Endodermal cell (in vitro differentiated cells): ENCODE results near the gene LYSMD4. TPM values are rescaled to one million over a fixed set of nuclear protein-coding genes. Genes with fewer than 3 reads are reported as not detected.

Experiments used
- DNase-seq: peaks from one replicate; pipeline ENCODE4 v3.0.0-alpha.2; 2017
- H3K27ac ChIP-seq: 2 replicates; pipeline ENCODE4 v1.5.1; 2013; ENCODE audit warnings: mild to moderate bottlenecking, low read depth, low read length, moderate library complexity
- H3K27me3 ChIP-seq: 2 replicates; pipeline ENCODE4 v1.6.1; 2013; ENCODE audit warnings: mild to moderate bottlenecking, low read length, moderate library complexity; ENCODE audit not compliant: insufficient read depth, control insufficient read depth, poor library complexity, severe bottlenecking
- H3K36me3 ChIP-seq: 2 replicates; pipeline ENCODE4 v1.7.0; 2013; ENCODE audit warnings: mild to moderate bottlenecking, low read length, moderate library complexity; ENCODE audit not compliant: control insufficient read depth, insufficient read depth
- H3K4me1 ChIP-seq: one replicate; pipeline ENCODE4 v1.7.0; 2013; ENCODE audit warnings: low read length; ENCODE audit not compliant: control insufficient read depth, insufficient read depth
- H3K4me3 ChIP-seq: 2 replicates; pipeline ENCODE4 v1.5.1; 2013; ENCODE audit warnings: mild to moderate bottlenecking, low read length, moderate library complexity
- H3K9ac ChIP-seq: 2 replicates; pipeline ENCODE4 v1.6.1; 2013; ENCODE audit warnings: mild to moderate bottlenecking, low read length, moderate library complexity; ENCODE audit not compliant: poor library complexity, severe bottlenecking; ENCODE audit errors: extremely low read depth
- H3K9me3 ChIP-seq: 2 replicates; pipeline ENCODE4 v1.6.1; 2013; ENCODE audit warnings: mild to moderate bottlenecking, low read length, moderate library complexity; ENCODE audit not compliant: control insufficient read depth
- H3K27ac Mint-ChIP-seq: 2 replicates; pipeline ENCODE4 v1.8.0; 2020; ENCODE audit warnings: mixed read lengths
- H3K27me3 Mint-ChIP-seq: 2 replicates; pipeline ENCODE4 v1.8.0; 2021; ENCODE audit warnings: mild to moderate bottlenecking, mixed read lengths; ENCODE audit not compliant: insufficient read depth
- H3K36me3 Mint-ChIP-seq: 2 replicates; pipeline ENCODE4 v1.8.0; 2020; ENCODE audit warnings: low read depth, mixed read lengths
- H3K4me1 Mint-ChIP-seq: 2 replicates; pipeline ENCODE4 v1.8.0; 2020; ENCODE audit warnings: mixed read lengths
- H3K4me3 Mint-ChIP-seq: 2 replicates; pipeline ENCODE4 v1.8.0; 2020; ENCODE audit warnings: mild to moderate bottlenecking, moderate library complexity, mixed read lengths
- H3K9me3 Mint-ChIP-seq: 2 replicates; pipeline ENCODE4 v1.8.0; 2020; ENCODE audit warnings: mild to moderate bottlenecking, mixed read lengths
- WGBS, 2 experiments: methylation state at CpG; one replicate each; pipeline versions ENCODE4 v1.1.5 to v1.1.7; 2013; ENCODE audit warnings: missing lambda C conversion rate in 2 of 2, mixed read lengths in 1 of 2; ENCODE audit not compliant: insufficient coverage in 1 of 2, insufficient read length in 1 of 2; 5-methylcytosine and 5-hydroxymethylcytosine counted together
- total RNA-seq, 2 donors: library from RNA; stranded (reverse); fragmentation: NEBNext Ultra II Directional in 1 of 2; extraction: Animal tissue kit (Norgen Biotek cat#: 25700) in 1 of 2; gene quantifications; 2 replicates in 1 of 2; 3 replicates in 1 of 2; pipeline ENCODE4 v1.2.1, GENCODE V29; 2021
- TF ChIP-seq, protein P1 (sequence below): fragments of 200-600 bp; sonication (generic); conservative IDR thresholded peaks from 2 replicates; pipeline ENCODE4 v1.5.0; 2021; ENCODE audit warnings: antibody characterized with exemption, mild to moderate bottlenecking

LYSMD4 gene
- total RNA-seq, 2 donors from 2014 or later: 8.9 to 12.6 TPM

DNA sequence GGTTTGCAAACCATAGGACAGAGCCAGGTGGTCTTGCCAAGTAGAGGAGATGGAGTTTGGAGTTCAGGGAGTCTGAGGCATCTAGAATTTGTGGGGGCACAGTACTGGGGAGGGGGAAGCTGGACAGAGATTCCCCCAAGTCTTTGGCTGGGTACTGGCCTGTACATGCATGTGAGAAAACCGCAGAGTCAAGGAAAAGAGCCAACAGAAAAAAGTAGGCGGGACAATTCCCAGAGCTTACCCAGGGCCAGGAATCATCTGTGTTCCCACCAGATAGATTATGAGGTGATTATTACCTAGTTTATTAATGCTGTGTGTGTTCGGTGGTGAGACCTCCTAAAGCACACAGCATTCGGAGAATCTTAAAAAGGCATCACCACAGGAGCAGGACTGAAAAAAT lies 11.3 kb downstream of the LYSMD4 start:
- no peak overlapping the region for H3K4me3 ChIP-seq
- 97% methylated on average over 4 of the region's 4 CpGs for WGBS, 2 experiments
- peaks cover 12% of the 10 kb centered on the region for H3K9me3 ChIP-seq
- TF ChIP-seq, protein P1, sequence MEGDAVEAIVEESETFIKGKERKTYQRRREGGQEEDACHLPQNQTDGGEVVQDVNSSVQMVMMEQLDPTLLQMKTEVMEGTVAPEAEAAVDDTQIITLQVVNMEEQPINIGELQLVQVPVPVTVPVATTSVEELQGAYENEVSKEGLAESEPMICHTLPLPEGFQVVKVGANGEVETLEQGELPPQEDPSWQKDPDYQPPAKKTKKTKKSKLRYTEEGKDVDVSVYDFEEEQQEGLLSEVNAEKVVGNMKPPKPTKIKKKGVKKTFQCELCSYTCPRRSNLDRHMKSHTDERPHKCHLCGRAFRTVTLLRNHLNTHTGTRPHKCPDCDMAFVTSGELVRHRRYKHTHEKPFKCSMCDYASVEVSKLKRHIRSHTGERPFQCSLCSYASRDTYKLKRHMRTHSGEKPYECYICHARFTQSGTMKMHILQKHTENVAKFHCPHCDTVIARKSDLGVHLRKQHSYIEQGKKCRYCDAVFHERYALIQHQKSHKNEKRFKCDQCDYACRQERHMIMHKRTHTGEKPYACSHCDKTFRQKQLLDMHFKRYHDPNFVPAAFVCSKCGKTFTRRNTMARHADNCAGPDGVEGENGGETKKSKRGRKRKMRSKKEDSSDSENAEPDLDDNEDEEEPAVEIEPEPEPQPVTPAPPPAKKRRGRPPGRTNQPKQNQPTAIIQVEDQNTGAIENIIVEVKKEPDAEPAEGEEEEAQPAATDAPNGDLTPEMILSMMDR: no peak
- H3K9me3 Mint-ChIP-seq: peaks cover 17% of the 10 kb centered on the region
- DNase-seq: no peak
- H3K36me3 ChIP-seq: no peaks in the 10 kb centered on the region
- no peaks in the 10 kb centered on the region for H3K27me3 Mint-ChIP-seq
- no peaks in the 10 kb centered on the region for H3K4me1 ChIP-seq
- no peak overlapping the region for H3K27ac Mint-ChIP-seq
- H3K9ac ChIP-seq: no peak overlapping the region
- no peak overlapping the region for H3K27ac ChIP-seq
- peaks cover 6% of the 10 kb centered on the region for H3K4me1 Mint-ChIP-seq
- H3K36me3 Mint-ChIP-seq: peaks cover 27% of the 10 kb centered on the region
- H3K27me3 ChIP-seq: no peaks in the 10 kb centered on the region
- no peak overlapping the region for H3K4me3 Mint-ChIP-seq

DNA sequence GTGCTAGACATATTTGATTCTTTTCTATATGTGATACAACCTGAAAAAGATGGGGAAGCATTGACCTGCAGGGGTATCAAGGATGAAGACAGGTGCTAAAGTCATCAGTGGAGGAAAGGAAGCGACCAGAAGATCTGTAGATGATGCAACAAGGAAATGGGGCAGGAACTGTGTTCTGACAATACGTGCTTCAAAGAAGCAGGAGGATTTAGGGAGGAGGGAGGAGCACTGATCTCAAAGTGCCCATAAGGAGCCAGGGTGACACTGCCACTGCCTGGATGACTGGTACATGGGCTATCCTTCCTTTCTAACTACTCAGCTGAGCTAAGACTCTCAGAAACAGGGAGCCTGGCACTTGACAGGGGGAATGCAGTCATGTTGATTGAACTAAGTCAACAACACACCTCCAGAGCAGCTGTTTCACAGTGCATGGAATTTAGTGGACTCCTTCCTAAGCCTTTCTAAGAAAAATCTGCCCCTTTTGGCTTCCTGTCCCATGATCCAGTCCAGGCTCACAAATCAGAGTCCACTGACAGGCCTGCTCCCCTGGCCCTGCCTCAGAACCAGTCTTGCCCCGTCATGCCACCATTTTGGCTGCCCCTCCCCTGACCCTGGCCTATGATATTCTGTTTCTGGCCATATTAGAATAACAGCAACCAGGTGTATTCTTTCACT lies 12.0 kb downstream of the LYSMD4 start:
- Histone ChIP-seq H3K9ac (no peak overlapping the region), H3K36me3 (no peaks in the 10 kb centered on the region), H3K4me3 (no peak overlapping the region), H3K27me3 (no peaks in the 10 kb centered on the region), H3K27ac (no peak overlapping the region), H3K9me3 (peaks cover 12% of the 10 kb centered on the region), H3K4me1 (no peaks in the 10 kb centered on the region)
- Mint-ChIP-seq H3K4me1 (peaks cover 6% of the 10 kb centered on the region), H3K9me3 (peaks cover 15% of the 10 kb centered on the region), H3K36me3 (peaks cover 23% of the 10 kb centered on the region), H3K27ac (no peak overlapping the region), H3K4me3 (no peak overlapping the region), H3K27me3 (no peaks in the 10 kb centered on the region)
- no peak for DNase-seq
- TF ChIP-seq, protein P1: no peak
- 96 to 100% methylated on average over 3 of the region's 3 CpGs for WGBS, 2 experiments

- peaks cover 5% of the 10 kb centered on the region for H3K36me3 ChIP-seq
- Mint-ChIP-seq H3K36me3 (peaks cover 22% of the 10 kb centered on the region), H3K4me3 (no peak overlapping the region), H3K27me3 (no peaks in the 10 kb centered on the region), H3K4me1 (peaks cover 6% of the 10 kb centered on the region), H3K27ac (no peak overlapping the region), H3K9me3 (peaks cover 8% of the 10 kb centered on the region)
- no peak for DNase-seq
- H3K9me3 ChIP-seq: peaks cover 9% of the 10 kb centered on the region
- H3K27ac ChIP-seq: no peak overlapping the region
- H3K9ac ChIP-seq: no peak overlapping the region
- no peak overlapping the region for H3K4me3 ChIP-seq
- H3K27me3 ChIP-seq: no peaks in the 10 kb centered on the region
- H3K4me1 ChIP-seq: no peaks in the 10 kb centered on the region
- WGBS, 2 experiments: 89 to 93% methylated on average over 7 of the region's 7 CpGs
- TF ChIP-seq, protein P1: no peak
Measured at GRCh38 chr15:99720533-99720932, 12.7 kb downstream of the LYSMD4 start.
